Endothelial cell of umbilical vein (primary cell): ENCODE results near the gene RGS12.

Experiments
- CTCF ChIP-seq, 2 donors: IDR thresholded peaks; 1 replicate in 1 of 2; 2 replicates in 1 of 2; pipeline ENCODE4 v1.5.1; 2011; ENCODE audit warnings: low read length in 2 of 2, mild to moderate bottlenecking in 2 of 2, moderate library complexity in 2 of 2, control low read depth in 1 of 2, inconsistent platforms in 1 of 2, low read depth in 1 of 2; ENCODE audit not compliant: insufficient read depth in 1 of 2; ENCODE audit errors: extremely low read depth in 1 of 2
- EZH2 ChIP-seq: IDR thresholded peaks from 2 replicates; pipeline ENCODE4 v1.6.1; 2012; ENCODE audit warnings: borderline replicate concordance, low read depth, mild to moderate bottlenecking, moderate library complexity, low read length, inconsistent platforms; ENCODE audit not compliant: severe bottlenecking
- MAX ChIP-seq: IDR thresholded peaks from 2 replicates; pipeline ENCODE4 v1.6.1; 2011; ENCODE audit not compliant: insufficient read depth, insufficient read length
- MYC ChIP-seq: IDR thresholded peaks from one replicate; pipeline ENCODE4 v1.6.1; 2011; ENCODE audit warnings: mild to moderate bottlenecking, low read depth, low read length
- POLR2A ChIP-seq: IDR thresholded peaks from 2 replicates; pipeline ENCODE4 v1.6.1; 2012; ENCODE audit warnings: low read depth, mild to moderate bottlenecking, control low read depth, low read length
- POLR2AphosphoS5 ChIP-seq: IDR thresholded peaks from 2 replicates; pipeline ENCODE4 v1.6.1; 2012; ENCODE audit warnings: low read depth, mild to moderate bottlenecking, control low read depth, low read length, moderate library complexity; ENCODE audit not compliant: insufficient read depth

GRCh38 chr4:3317656-3318211 is 24.9 kb downstream of the RGS12 start:
- TF ChIP-seq CTCF (IDR thresholded peaks at IDR 0.05; ENCODE audit: extremely low read depth in 1 of 2, insufficient read depth in 1 of 2, low read depth in 1 of 2, low read length in 2 of 2): no peak
- no peak for TF ChIP-seq POLR2A
- TF ChIP-seq EZH2: no peak
- no peak for TF ChIP-seq MYC
- no peak for TF ChIP-seq MAX
- TF ChIP-seq POLR2AphosphoS5: no peak
